Head of caudate nucleus (tissue), 42 donors: Measurements from ENCODE around the gene GPR39.

Experiments used
- DNase-seq, 42 donors: peaks; one replicate each; pipeline versions ENCODE4 v3.0.0 to v3.0.0-alpha.2; 2020 to 2021; ENCODE audit warnings: mixed read lengths in 7 of 42
- intact Hi-C: fragments of 100-400 bp; cut with DNase I; formaldehyde crosslinking; loops from one replicate; pipeline ENCODE4 v1.15.0; 2022

GPR39 gene

DNA sequence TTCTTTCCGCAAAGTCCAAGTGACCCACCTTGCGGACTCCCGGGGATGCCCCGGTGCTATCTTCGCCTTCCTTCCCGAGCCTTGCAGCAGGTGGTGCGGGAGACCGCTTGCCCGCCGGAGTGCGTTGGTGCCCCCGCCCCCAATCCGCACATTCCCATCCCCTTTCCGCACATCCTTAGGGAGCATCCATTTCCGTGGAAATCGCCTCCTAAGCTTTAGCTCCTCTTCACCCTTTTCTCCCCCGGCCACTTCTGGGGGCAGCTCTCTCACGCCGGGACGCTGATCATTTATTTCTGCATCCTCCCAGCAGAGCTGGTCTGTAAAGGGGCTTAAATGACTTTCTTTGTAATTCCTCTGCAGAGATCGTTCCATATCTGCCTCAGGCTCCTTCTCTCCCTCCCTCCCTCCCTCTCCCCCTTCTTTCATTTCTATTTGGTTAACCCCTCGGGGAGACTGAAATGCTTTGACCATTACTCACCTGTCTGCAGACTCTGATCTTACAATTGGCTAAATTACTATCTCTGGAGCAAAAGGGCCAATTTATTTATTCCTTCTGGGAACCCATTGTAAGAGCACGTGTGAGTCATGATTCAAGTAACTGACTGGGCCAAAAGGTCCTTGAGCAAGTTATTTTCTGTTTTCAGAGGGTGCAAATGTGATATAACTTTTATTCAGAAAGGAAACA is 254.7 kb downstream of the GPR39 start:
- intact Hi-C loops = no loop called here
- DNase-seq = peak in 24 of 42 donors; percentile 10 to 54 (median 24)

DNA sequence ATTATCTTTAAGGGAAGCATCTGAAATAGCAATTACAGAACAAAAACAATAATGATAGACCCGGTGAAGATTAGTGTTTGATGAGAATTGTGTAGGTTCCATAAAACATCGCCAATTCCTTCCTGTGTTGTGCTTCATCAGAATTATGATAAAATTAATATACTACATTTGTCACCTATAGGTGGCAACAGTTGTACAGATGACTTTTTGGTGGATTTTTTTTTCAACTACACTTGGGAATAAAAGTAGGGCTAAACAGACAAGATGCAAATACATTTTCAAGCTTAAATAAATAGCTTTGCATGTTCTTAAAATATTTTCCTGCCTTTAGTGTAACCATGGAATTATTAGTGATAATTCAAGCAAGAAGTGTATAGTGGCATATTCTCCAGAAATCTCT is 260.4 kb downstream of the GPR39 start:
- intact Hi-C loops = no loop called here
- no peak for DNase-seq

DNA sequence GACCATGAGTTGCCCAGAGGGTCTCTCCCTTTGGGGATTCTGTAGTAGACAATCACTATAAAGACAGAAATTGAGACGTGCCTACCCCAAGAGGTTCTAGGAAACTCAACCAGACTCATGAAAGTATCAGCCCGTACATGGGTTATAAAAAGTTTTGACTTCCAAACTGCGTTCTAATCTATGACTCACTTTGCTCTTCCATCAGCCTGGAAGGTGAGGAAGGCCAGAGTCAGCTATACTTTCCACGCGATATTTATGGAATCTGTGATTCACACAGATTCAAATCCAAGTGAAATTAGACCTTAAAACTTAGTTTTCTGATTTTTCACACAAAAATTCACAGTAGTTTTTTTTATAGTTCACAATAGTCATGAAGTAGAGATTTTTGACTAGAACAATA is 261.1 kb downstream of the GPR39 start:
- intact Hi-C loops = no loop called here
- no peak for DNase-seq

DNA sequence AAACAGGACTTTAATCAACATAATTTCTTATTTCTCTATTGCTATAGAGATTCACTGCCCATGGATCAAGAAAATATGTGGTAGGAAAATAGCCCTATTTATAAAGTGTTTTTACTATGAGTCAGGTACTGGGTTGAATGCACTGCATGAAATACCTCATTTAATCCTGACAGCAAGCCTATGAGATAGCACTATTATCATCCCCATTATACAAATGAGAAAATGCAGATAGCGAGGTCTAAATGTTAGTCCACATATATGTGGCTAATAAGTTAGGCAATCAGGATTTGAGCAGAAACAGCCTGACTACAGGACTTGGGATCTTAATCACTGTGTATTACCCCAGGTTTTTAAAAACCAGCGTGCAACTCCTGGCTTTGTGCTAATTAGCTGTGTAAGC is 261.9 kb downstream of the GPR39 start:
- no peak for DNase-seq
- intact Hi-C loops = no loop called here

DNA sequence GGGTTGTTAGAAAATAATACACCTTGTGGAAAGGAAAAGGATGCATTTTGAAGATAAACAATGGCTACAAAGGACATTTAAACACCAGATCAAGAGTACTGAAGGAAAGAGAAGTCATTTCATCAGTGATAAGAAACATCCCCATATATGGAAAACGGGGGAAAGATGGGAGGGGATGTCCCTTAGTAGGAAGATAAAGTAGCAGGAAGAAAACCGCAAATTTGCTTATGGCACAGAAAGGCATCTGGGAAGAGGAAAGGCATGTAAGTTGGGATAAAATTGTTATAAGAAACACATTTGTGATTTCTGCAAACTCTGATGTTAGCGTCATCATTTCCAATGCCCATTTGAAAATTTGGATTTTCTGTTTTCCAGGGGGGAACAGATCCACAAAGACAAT is 263.9 kb downstream of the GPR39 start:
- intact Hi-C loops = no loop called here
- DNase-seq = no peak

DNA sequence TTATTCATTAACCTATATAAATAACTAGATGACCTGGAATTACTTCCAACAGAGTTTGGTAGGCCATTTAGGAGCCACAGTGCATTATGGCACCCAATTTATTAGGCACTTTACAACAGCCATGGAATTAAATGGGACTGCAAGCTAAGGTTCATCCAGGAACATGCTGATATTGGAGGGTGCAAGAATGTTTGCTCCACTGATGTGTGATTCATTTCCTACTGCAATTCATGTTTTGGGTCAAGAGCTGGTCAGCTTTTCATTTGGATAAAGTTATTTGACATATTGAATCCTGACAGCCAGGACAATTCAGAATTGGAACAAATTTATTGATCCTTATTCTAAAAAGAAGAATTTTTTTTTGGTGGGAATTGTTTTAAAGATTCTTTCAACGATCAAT is 265.2 kb downstream of the GPR39 start:
- DNase-seq = no peak
- intact Hi-C loops = no loop called here

DNA sequence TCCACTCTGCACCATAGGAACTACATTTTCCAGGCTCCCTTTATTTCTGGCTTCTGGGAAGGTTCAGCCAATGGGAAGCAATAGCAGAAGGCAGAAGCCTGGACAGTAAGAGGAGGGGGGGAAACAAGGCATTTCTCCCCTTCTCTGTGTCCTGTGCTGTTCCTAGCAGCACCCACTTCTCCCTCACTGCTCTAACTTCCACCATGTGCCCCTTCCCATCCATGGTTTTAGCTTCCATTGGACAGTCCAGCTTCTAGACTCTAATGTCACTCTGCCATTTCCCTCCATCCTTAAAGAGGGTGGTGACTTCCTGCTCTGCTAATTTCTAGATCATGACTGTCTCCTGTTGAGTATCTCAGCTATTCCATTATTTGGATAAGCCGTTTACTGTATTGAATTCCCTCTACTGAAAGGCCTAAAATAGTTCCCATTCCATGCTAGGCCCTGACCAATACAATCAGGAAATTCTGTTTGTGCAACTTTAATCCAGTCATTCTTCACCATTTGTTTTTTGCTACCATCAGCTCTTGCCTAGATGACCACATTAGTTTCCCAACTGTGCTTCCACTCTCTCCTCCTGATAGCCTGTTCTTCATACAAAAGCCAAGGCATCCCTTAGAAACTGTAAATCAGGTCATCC is 274.2 kb downstream of the GPR39 start:
- intact Hi-C loops = no loop called here
- DNase-seq = no peak

DNA sequence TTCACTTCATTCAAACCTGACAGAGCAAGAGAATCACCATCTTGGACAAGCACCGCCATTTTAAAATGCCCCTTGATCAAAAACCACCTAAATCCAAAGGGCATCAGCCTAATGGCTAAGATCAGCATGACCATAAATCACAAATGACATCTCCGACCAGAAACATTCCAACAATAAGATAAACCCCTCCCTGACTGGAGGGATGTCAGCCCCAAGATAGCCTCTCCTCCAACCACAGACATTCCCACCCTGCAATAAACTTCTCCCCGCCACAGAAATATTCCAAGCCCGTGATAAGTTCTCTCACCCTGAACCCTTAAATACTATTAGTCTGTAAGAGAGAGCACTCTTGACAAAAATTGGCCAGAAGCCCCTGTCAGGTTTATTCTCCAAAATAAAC is 275.0 kb downstream of the GPR39 start:
- no peak for DNase-seq
- intact Hi-C loops = no loop called here

DNA sequence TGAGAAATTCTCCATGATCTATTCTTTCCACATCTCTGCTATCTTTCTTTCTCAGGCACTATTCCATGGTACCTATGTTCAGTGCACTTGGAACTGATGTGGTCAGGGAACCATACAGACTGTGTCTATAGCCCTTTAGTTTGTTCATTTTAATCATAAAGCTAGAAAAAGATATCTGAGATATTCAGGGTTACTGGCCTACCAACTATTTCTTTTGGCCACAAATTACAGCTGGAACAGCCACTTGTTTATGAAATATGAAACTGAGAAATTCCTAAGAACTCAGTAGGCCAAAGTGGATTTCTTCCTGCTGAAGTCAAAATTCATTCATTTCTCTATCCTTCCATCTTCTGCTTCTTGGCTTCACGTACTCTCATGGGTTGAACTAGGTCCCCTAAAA is 276.2 kb downstream of the GPR39 start:
- no peak for DNase-seq
- intact Hi-C loops = no loop called here
